Measurements from ENCODE around the gene ZNF99. TPM values are rescaled to one million over a fixed set of nuclear protein-coding genes. Genes with fewer than 3 reads are reported as not detected.

The ZNF99 gene
- total and polyA plus RNA-seq, 2 experiments from 2014 or later: 0.03 TPM; not detected in 1

DNA sequence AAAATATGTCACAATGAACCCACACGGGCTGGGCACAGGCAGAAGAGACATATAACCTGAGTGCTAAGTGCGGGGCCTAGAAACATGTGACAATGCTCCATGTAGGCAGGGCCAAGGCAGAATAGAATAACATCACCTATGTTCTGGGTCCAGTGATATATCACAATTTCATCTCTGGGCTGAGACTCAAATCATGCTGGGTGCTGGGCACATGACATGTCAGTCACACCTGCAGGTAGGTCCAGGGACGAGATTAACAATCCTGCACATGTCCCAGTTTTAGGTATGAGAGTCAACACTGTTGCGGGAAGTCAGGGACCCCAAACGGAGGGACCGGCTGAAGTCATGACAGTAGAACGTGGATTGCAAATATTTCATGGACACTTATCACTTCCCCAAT, 50.3 kb downstream of the ZNF99 start:
- no peak overlapping the region for H3K4me3 Mint-ChIP-seq
- no peaks in the 10 kb centered on the region for H3K4me1 Mint-ChIP-seq
- H3K4me1 ChIP-seq (ENCODE audit: insufficient read depth): no peaks in the 10 kb centered on the region
- no peak overlapping the region for H3K27ac Mint-ChIP-seq
- H3K36me3 ChIP-seq (ENCODE audit: insufficient read depth): peaks cover 3% of the 10 kb centered on the region; the same call in 1 of the 2 replicates
- H3K27me3 Mint-ChIP-seq (ENCODE audit: insufficient read depth, low read depth, poor library complexity): peaks cover 5% of the 10 kb centered on the region
- peaks cover 56% of the 10 kb centered on the region for H3K36me3 Mint-ChIP-seq (ENCODE audit: low read depth)
- DNase-seq (ENCODE audit: low spot score) (no peak), ATAC-seq (no peak)
- TF ChIP-seq CTCF (conservative IDR thresholded peaks at IDR 0.05; ENCODE audit: low read depth in 2 of 2): no peak
- no peak for TF ChIP-seq ETS1 (IDR thresholded peaks at IDR 0.05)
- no peak for TF ChIP-seq EZH2phosphoT487 (IDR thresholded peaks at IDR 0.05; ENCODE audit: unreplicated experiment)
- no peak for TF ChIP-seq ZNF114 (CRISPR knock-in tag; IDR thresholded peaks at IDR 0.05)
- no peak for TF ChIP-seq POLR2AphosphoS5 (IDR thresholded peaks at IDR 0.05; ENCODE audit: low read depth)
- no peak for TF ChIP-seq ZNF331 (CRISPR knock-in tag; IDR thresholded peaks at IDR 0.05; ENCODE audit: low read depth)
- no peak for TF ChIP-seq CREB1 (CRISPR knock-in tag; IDR thresholded peaks at IDR 0.05; ENCODE audit: low read depth)
- TF ChIP-seq, protein P1, sequence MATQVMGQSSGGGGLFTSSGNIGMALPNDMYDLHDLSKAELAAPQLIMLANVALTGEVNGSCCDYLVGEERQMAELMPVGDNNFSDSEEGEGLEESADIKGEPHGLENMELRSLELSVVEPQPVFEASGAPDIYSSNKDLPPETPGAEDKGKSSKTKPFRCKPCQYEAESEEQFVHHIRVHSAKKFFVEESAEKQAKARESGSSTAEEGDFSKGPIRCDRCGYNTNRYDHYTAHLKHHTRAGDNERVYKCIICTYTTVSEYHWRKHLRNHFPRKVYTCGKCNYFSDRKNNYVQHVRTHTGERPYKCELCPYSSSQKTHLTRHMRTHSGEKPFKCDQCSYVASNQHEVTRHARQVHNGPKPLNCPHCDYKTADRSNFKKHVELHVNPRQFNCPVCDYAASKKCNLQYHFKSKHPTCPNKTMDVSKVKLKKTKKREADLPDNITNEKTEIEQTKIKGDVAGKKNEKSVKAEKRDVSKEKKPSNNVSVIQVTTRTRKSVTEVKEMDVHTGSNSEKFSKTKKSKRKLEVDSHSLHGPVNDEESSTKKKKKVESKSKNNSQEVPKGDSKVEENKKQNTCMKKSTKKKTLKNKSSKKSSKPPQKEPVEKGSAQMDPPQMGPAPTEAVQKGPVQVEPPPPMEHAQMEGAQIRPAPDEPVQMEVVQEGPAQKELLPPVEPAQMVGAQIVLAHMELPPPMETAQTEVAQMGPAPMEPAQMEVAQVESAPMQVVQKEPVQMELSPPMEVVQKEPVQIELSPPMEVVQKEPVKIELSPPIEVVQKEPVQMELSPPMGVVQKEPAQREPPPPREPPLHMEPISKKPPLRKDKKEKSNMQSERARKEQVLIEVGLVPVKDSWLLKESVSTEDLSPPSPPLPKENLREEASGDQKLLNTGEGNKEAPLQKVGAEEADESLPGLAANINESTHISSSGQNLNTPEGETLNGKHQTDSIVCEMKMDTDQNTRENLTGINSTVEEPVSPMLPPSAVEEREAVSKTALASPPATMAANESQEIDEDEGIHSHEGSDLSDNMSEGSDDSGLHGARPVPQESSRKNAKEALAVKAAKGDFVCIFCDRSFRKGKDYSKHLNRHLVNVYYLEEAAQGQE (IDR thresholded peaks at IDR 0.05; ENCODE audit: unreplicated experiment): no peak
- no peak for TF ChIP-seq ZNF462 (CRISPR knock-in tag; IDR thresholded peaks at IDR 0.05)
- no peak for TF ChIP-seq NANOG (IDR thresholded peaks at IDR 0.05; ENCODE audit: borderline replicate concordance)
- no peak for TF ChIP-seq STAT1 (IDR thresholded peaks at IDR 0.05; ENCODE audit: unreplicated experiment)
- no peak for TF ChIP-seq EZH2 (IDR thresholded peaks at IDR 0.05; ENCODE audit: low read depth, unreplicated experiment)
- TF ChIP-seq JUNB (IDR thresholded peaks at IDR 0.05; ENCODE audit: unreplicated experiment): no peak
- H2AFZ ChIP-seq: no peak overlapping the region
- H3F3A ChIP-seq (replicated peaks; ENCODE audit: low read depth): no peaks in the 10 kb centered on the region
- H3K4me2 ChIP-seq: no peak overlapping the region
- H3K27me3 ChIP-seq (ENCODE audit: insufficient read depth): no peaks in the 10 kb centered on the region
- no peaks in the 10 kb centered on the region for H3K79me2 ChIP-seq (replicated peaks; ENCODE audit: insufficient read depth)
- H3K9me2 ChIP-seq (ENCODE audit: insufficient read depth): no peaks in the 10 kb centered on the region
- H3K27ac ChIP-seq (ENCODE audit: low read depth): no peak overlapping the region
- H3K4me3 ChIP-seq: no peak overlapping the region
- no peaks in the 10 kb centered on the region for H4K20me1 ChIP-seq (replicated peaks; ENCODE audit: insufficient read depth)
- peaks cover 100% of the 10 kb centered on the region for H3K9me3 Mint-ChIP-seq

All from GM23338 (cell line).